Measurements from ENCODE around the gene MAP1S. TPM values are rescaled to one million over a fixed set of nuclear protein-coding genes. Genes with fewer than 3 reads are reported as not detected.

MAP1S gene
- total RNA-seq, 1 experiment from 2014 or later, result 12.3 TPM

DNA sequence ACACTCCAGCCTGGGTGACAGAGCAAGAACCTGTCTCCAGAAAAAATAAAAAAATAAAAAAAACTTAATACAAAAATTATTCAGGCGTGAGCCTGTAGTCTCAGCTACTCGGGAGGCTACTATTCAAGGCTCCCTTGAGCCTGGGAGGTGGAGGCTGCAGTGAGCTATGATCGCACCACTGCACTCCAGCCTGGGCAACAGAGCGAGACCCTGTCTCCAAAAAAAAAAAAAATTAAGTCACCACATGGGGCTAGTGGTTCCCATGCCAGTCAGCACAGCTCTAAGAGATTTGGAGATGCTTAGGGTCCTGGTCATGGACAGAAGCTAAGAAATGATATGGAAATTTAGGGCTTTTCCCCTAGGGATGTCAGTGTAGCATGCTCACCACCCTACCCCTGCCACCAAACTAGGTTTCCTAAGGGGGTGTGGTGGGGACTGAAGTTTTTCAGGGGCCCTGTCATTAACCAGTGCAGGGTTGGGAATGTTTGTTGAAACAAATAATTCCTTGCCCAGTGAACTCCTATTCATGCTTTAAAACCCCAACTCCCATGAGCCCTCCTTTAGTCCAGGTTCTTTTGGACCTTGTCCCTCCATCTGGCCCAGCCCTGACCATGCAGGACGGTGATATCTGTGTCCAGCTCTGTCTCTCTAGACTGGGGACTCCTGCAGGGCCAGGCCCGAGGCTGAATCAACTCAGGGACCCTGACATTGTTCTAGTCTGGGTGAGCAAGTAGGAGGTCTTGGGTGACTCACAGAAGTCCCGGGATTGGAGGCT is 33.8 kb downstream of the MAP1S start:
- in situ Hi-C loops (cut with HindIII; ENCODE audit: low pct_unique_long_range_greater_than_20kb, low sequenced_read_pairs), result no loop called here
- no peak for DNase-seq (ENCODE audit: low read depth, low spot score)

DNA sequence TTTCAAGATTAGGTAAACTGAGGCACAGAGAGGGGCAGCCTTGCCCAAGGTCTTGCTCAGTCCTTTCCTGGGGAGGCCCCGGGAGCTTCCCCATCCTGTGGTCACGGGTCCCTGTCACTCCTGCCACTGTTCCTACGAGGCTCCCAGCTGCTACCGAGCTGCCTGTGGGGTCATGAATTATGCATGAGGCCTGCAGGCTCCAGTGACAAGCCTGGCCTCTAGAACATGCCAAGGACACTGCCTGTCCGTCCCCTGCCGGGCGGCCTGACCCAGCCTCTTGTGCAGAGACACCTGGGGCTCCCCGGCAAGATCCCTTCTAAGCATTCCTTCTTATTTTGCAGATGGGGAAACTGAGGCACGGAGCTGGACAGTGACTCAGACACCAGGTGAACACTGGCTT is 34.7 kb downstream of the MAP1S start:
- in situ Hi-C loops (cut with HindIII; ENCODE audit: low pct_unique_long_range_greater_than_20kb, low sequenced_read_pairs), result no loop called here
- DNase-seq (ENCODE audit: low read depth, low spot score), result no peak

DNA sequence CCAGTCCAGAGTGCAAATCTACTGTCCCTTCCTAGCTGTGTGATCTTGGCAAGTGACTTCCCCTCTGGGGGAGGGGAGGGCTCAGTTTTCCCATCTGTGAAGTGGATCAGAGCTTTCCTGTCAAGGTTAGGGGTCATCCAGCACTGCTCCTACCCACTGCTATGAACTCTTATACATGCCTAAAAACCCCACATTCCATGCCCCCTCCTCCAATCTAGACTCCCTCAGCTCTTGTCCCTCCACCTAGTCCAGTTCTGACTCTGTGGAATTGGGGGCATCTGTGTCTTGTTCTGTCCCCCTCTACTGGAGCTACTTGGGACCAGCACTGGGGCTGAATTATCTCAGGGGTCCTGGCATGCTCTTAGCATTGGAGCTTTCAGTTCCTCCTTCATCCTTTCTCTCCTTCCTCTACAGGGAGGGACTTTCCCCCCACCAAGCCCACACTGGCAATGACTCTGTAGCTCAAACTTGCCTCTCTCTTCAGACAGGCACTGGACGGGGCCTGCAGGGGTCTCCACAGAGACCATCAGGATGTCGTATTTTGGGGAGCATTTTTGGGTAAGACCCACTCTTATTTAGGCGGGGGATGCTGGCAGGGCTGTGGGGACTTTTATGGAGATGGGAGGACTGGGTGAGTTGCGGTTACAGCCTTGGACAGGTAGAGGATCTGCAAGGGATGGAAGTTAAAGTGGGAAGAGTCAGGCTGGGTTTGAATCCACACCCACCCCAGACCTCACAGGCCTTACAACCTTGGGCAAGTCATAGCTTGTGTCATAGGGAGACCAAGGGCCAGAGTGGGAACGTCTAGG is 35.6 kb downstream of the MAP1S start:
- in situ Hi-C loops (cut with HindIII; ENCODE audit: low pct_unique_long_range_greater_than_20kb, low sequenced_read_pairs), result no loop called here

DNA sequence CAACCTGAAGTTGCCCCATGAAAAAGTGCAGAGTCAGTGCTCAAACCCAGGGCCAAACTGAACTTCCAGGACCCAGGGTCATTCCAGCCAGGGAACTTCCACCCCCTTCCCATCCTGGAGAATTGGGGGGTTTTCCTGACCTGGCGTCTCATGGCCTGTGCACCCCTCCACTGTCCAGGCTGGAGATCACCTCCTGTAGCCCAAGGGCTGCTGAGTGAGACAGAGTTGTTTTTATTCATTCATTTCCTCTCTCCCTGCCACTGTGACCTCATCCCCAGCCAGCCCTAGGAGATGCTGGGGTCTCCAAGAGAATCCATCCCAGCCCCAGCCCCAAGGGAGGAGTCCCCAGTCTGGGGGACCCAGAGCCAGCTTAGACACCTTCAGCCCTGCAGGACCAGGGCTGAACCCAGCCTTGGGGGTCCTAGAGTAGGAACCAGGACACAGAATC is 36.2 kb downstream of the MAP1S start:
- no peak for DNase-seq (ENCODE audit: low read depth, low spot score)
- in situ Hi-C loops (cut with HindIII; ENCODE audit: low pct_unique_long_range_greater_than_20kb, low sequenced_read_pairs), result no loop called here

More for the DNA sequence above, 35.6 kb downstream of the MAP1S start:
- no peak for DNase-seq (ENCODE audit: low read depth, low spot score)

DNA sequence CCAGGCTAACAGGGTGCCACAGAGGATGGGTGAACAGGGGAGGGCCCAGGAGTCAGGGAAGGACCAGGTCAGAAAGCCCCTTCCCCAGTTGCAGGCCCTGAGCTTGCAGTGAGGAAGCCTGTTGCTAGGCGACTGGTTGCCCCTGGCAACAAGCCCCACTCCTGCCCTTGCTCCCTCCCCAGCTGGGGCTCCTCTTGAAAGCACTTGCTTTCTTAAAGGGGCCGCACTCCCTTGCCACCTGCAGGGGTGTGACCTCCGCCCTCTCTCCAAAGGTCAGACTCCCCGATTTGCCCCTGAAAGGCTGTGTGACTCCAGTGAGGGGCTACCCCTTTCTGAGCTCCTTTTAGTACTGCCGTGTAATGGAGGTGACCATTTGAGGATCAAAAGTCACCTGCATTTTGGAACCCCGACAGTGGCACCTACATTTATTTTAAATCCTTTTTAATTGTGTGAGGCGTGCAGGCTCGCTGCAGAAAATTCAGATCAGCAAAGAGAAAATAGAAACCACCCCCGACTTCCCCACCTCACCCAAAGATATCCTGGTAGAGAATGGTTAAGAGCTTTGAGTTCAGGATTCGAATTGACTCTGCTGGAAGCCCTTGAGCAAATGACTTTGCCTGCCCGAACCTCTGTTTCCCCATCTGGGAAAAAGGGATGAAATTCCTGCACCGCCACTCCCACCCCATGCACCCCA is 36.8 kb downstream of the MAP1S start:
- in situ Hi-C loops (cut with HindIII; ENCODE audit: low pct_unique_long_range_greater_than_20kb, low sequenced_read_pairs), result no loop called here
- peak; percentile 45 for DNase-seq (ENCODE audit: low read depth, low spot score)

DNA sequence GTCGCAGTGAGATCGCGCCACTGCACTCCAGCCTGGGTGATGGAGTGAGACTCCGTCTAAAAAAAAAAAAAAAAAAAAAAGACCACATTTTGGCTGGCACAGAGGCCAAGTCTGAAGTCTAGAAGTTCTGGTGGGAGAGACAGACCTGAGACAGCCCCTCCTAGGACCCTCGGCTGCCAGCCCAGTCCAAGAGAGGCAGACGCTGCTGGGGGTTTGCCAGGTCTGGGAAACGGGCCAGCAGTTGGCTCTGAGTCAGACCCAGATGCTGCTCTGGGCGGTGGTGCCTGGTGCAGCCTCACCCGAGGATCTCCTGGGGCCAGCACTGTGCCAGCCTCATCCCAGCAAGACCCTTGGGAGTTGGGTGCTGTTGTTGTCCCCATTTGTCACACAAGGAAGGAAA is 37.8 kb downstream of the MAP1S start:
- no peak for DNase-seq (ENCODE audit: low read depth, low spot score)
- in situ Hi-C loops (cut with HindIII; ENCODE audit: low pct_unique_long_range_greater_than_20kb, low sequenced_read_pairs), result no loop called here

DNA sequence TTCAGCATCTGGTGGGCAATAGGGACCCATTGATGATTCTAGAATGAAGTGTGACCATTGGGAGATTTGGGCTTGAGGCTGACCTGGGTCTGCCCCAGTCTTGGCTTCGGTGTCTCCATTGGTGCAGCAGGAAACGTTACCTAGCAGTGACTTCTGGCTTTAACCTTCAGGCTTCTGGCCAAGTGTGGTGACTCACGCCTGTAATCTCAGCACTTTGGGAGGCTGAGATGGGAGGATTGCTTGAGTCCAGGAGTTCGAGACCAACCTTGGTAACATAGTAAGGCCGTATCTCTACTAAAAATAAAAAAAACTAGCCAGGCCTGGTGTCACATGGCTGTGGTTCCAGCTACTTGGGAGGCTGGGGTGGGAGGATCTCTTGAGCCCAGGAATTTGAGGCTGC is 39.2 kb downstream of the MAP1S start:
- DNase-seq (ENCODE audit: low read depth, low spot score), result no peak
- in situ Hi-C loops (cut with HindIII; ENCODE audit: low pct_unique_long_range_greater_than_20kb, low sequenced_read_pairs), result no loop called here

DNA sequence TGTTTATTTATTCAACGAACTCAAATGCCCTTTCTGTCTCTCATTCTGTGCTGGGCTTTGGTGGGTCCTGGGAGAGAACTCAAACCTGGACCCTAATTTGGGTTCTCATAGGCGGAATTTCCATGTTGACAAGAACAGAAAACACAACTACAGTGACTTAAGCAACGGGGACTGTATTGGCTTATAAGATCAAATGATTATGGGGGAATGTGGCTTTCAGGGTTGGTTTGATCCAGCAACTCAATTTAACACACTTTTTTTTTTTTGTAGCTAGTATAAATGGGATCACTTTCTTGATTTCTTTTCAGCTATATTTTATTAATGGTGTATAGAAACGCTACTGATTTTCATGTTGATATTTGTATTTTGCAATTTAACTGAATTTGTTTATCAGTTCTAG is 41.9 kb downstream of the MAP1S start:
- no peak for DNase-seq (ENCODE audit: low read depth, low spot score)
- in situ Hi-C loops (cut with HindIII; ENCODE audit: low pct_unique_long_range_greater_than_20kb, low sequenced_read_pairs), result no loop called here

DNA sequence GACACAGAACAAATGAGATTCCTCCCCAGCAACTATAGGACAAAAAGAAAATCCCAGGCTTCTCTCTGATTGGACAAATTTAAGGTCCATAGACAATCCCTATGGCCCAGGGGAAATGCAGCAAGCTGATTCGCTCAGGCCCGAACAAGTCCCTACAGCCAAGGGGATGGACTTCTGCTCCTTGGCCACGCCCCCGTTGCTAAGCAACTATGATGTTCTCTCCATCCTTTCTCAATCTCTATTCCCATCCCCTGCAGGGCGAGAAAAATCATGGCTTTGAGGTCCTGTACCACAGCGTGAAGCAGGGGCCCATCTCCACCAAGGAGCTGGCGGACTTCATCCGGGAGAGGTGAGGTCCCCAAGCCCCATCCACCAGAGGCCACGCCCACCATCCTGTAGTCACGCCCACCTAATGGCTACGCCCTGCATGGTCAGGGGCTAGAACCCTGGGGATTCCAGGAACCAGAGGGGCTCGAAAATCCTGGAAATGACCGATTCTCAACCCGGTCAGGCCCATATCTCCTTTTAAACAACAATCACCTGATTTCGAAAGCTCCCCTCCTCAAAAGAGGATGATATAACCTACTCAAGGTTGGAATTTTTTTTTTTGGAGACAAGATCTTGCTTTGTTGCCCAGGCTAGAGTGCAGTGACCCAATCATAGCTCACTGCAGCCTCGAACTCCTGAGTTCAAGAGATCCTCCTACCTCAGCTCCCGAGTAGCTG is 43.4 kb downstream of the MAP1S start:
- in situ Hi-C loops (cut with HindIII; ENCODE audit: low pct_unique_long_range_greater_than_20kb, low sequenced_read_pairs), result no loop called here
- peak; percentile 87 for DNase-seq (ENCODE audit: low read depth, low spot score)

DNA sequence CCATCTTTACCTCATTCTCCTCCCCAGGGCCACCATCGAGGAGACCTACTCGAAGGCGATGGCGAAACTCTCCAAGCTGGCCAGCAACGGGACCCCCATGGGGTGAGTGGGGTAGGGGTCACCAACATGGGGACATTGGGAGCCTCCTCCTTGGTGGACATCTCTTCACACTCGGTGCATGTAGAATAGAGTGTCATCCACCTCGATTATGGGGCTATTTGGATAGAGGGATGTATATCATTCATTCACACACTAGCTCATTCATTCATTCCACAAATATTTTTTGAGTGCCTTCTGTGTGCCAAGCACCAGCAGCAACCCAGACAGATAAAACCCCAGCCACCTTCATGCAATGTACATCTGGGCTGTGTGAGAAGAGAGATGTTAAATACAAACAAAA is 45.1 kb downstream of the MAP1S start:
- no peak for DNase-seq (ENCODE audit: low read depth, low spot score)
- in situ Hi-C loops (cut with HindIII; ENCODE audit: low pct_unique_long_range_greater_than_20kb, low sequenced_read_pairs), result no loop called here

DNA sequence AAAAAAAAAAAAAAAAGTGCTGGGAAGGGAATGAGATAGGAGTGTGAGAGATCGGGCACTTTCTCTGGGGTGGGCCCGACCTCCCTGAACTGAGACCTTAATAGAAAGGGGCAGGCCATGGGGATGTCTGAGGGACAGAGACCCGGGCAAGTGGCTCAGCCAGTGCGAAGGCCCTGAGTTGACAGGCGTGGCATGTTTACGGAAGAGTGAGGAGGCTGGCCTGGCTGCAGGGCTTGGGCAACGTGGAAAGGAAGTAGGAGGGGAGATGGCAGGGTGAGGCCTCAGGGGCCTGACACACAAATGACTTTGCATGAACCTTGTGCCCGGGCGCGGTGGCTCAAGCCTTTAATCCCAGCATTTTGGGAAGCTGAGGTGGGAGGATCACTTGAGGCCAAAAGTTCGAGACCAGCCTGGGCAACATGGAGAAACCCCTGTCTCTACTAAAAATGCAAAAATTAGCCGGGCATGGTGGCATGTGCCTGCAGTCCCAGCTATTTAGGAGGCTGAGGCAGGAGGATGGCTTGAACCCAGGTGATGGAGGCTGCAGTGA is 45.9 kb downstream of the MAP1S start:
- no peak for DNase-seq (ENCODE audit: low read depth, low spot score)
- in situ Hi-C loops (cut with HindIII; ENCODE audit: low pct_unique_long_range_greater_than_20kb, low sequenced_read_pairs), result no loop called here

DNA sequence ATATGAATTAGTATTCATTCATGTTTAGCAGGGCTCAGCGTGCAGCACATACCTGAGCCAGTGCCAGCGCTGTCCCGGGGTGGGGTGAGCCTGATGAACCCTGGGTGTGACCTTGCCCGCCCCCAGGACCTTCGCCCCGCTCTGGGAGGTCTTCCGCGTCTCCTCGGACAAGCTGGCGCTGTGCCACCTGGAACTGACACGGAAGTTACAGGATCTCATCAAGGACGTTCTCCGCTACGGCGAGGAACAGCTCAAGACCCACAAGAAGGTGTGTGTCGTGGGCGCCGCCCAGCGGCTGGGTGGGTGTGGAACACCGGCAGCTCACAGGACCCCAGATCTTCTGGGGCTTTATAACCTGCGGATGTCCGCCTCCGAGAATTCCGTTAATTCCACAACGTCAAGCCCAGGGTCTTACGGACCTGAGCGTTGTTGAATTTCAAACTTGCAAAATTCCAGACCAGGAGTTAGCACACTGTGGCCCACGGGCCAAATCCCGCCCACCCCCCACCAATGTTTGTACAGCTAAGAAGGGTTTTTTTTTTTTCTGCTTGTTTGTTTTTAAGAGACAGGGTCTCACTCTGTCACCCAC is 47.4 kb downstream of the MAP1S start:
- DNase-seq (ENCODE audit: low read depth, low spot score), result peak; percentile 90
- in situ Hi-C loops (cut with HindIII; ENCODE audit: low pct_unique_long_range_greater_than_20kb, low sequenced_read_pairs), result no loop called here

DNA sequence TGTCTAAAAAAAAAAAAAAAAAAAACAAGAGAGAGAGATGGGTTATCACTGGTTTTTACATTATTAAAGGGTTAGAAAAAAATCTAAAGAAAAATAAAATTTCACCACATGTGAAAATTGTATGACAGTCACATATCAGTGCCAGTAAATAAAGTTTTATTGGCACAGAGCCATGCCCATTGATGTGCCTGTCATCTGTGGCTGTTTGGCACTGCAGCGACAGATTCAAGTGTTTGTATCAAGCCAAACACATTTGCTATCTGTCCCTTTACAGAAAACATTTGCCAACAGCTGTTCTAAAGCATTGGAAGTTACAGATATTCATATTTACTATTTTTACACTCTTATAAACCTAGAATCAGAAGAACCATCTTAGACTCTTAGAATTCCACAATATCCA is 48.3 kb downstream of the MAP1S start:
- no peak for DNase-seq (ENCODE audit: low read depth, low spot score)
- in situ Hi-C loops (cut with HindIII; ENCODE audit: low pct_unique_long_range_greater_than_20kb, low sequenced_read_pairs), result no loop called here

DNA sequence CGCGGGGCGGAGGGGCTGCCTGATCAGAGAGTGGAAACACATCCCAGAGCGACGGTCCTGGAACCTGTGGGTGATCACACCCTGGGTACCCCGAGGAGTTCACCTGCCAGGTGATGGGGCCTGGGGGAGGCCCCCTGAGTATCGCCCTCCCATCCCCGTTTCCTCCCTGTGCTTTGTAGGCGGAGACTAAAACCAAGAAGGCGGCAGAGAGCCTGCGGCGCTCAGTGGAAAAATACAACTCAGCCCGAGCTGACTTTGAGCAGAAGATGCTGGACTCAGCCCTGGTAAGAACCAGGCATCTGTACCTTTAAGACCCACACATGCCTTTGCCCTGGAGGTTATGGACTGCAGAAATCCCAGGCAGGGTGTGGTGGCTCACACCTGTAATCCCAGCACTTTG is 51.3 kb downstream of the MAP1S start:
- in situ Hi-C loops (cut with HindIII; ENCODE audit: low pct_unique_long_range_greater_than_20kb, low sequenced_read_pairs), result no loop called here
- DNase-seq (ENCODE audit: low read depth, low spot score), result no peak

DNA sequence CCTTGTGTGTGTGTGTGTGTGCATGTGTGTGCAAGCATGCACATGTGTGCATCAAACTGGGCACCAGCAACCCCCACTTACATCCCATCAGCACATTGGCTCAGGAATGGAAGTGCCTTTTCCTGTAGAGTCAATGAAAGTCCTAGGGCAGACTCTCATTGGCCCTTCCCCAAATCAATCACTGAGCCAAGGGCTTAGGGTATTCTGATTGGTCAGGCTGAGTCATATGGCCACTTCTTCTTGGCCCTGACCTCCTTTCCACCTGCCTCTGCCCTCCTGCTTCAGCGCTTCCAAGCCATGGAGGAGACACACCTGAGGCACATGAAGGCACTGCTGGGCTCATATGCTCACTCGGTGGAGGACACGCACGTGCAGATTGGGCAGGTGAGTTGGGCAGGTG is 52.9 kb downstream of the MAP1S start:
- in situ Hi-C loops (cut with HindIII; ENCODE audit: low pct_unique_long_range_greater_than_20kb, low sequenced_read_pairs), result no loop called here
- DNase-seq (ENCODE audit: low read depth, low spot score), result peak; percentile 29

DNA sequence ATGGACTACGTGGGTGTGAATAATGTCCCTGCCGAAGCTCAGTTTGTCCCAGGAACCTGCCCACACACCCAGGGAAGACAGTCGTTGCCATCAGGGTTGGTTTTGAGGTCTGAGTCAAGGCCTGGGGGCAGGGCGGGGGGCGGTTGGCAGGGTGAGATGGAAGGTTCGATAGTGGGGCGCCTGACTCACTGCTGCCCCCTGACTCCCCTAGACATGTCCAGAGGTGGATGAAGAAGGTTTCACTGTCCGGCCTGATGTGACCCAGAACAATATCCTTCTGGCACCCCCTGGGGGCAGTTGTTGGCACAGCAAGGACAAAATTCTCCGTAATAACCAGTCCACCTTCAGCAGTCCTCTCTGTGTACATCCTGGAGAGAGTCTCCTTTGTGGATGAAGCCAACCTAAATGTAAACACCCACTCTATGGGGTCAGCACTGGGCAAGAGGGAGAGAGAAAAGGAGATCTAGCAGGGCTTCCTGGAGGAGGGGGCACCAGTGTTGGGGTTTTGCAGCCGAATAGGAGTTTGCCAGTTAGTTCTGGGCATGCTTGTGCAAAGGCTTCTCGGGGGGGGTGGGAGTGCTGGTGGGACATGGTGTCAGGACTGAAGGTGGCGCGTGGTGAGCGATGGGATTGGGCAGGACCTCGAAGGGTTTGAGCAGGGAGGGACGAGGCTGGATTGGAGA is 56.1 kb downstream of the MAP1S start:
- in situ Hi-C loops (cut with HindIII; ENCODE audit: low pct_unique_long_range_greater_than_20kb, low sequenced_read_pairs), result no loop called here

More for the DNA sequence above, 56.1 kb downstream of the MAP1S start:
- peak; percentile 74 for DNase-seq (ENCODE audit: low read depth, low spot score)
